Thyroid gland (tissue), 4 donors: Measurements from ENCODE around the gene C16orf96. TPM values are rescaled to one million over a fixed set of nuclear protein-coding genes. Genes with fewer than 3 reads are reported as not detected.

Experiments
- DNase-seq, 2 donors: peaks; one replicate each; pipeline ENCODE4 v3.0.0-alpha.2; 2019
- H3K27ac ChIP-seq, 3 donors: fragments of 200-600 bp; sonication (generic); 1 replicate in 2 of 3; 2 replicates in 1 of 3; pipeline ENCODE4 v1.5.1; 2016 to 2019; ENCODE audit warnings: mild to moderate bottlenecking in 1 of 3, moderate library complexity in 1 of 3
- H3K27me3 ChIP-seq: fragments of 200-600 bp; sonication (generic); one replicate; pipeline ENCODE4 v1.5.1; 2019
- H3K36me3 ChIP-seq, 2 donors: fragments of 200-600 bp; sonication (generic); one replicate each; pipeline ENCODE4 v1.5.1; 2016 to 2019
- H3K4me1 ChIP-seq, 2 donors: fragments of 200-600 bp; sonication (generic); one replicate each; pipeline ENCODE4 v1.5.1; 2017 to 2019
- H3K4me3 ChIP-seq, 3 donors: fragments of 200-600 bp; sonication (generic); replicated peaks in 1 of 3; 1 replicate in 2 of 3; 2 replicates in 1 of 3; pipeline ENCODE4 v1.5.1; 2016; ENCODE audit warnings: mild to moderate bottlenecking in 1 of 3
- H3K9me3 ChIP-seq: fragments of 200-600 bp; sonication (generic); one replicate; pipeline ENCODE4 v1.5.1; 2017
- CTCF ChIP-seq, 6 experiments: fragments of 200-600 bp in 3 of 6; fragments of 450-650 bp in 3 of 6; sonication (generic) in 3 of 6; IDR thresholded peaks; one replicate each; pipeline ENCODE4 v1.5.1; 2016 to 2019; ENCODE audit warnings: antibody characterized with exemption in 6 of 6, mild to moderate bottlenecking in 2 of 6, inconsistent platforms in 1 of 6, moderate library complexity in 1 of 6
- POLR2A ChIP-seq, 2 donors: fragments of 450-650 bp; IDR thresholded peaks; one replicate each; pipeline ENCODE4 v1.6.1; 2017; ENCODE audit warnings: antibody characterized with exemption in 2 of 2, mild to moderate bottlenecking in 2 of 2, moderate library complexity in 1 of 2
- WGBS, 2 donors: methylation state at CpG; one replicate each; pipeline ENCODE4 v1.1.5; 2017; 5-methylcytosine and 5-hydroxymethylcytosine counted together
- intact Hi-C: fragments of 100-400 bp; cut with DNase I; formaldehyde crosslinking; loops from one replicate; pipeline ENCODE4 v1.15.1; 2023
- total RNA-seq, 4 donors: library from RNA; depleted of rRNA; stranded (reverse); fragments of >200 nt; gene quantifications; one replicate each; pipeline ENCODE4 v1.2.3, GENCODE V29; 2016

C16orf96 gene
- total RNA-seq, 4 donors from 2014 or later, result 0.11 to 0.88 (median 0.62) TPM

- H3K4me3 ChIP-seq, result no peak overlapping the region
- intact Hi-C loops, result no loop called here
- no peaks in the 10 kb centered on the region for H3K36me3 ChIP-seq
- peak; percentile 77 for DNase-seq
- H3K9me3 ChIP-seq, result no peaks in the 10 kb centered on the region
- H3K27ac ChIP-seq, result peak overlapping the region; percentile 69 to 85 (median 84)
- no peak for TF ChIP-seq CTCF (IDR thresholded peaks at IDR 0.05)
- TF ChIP-seq POLR2A (IDR thresholded peaks at IDR 0.05), result peak in 1 of 2 donors; percentile 47
- WGBS, 2 donors, result 60% methylated on average over 15 of the region's 15 CpGs
- H3K27me3 ChIP-seq, result no peaks in the 10 kb centered on the region
- peaks cover 25% of the 10 kb centered on the region in 2 donors for H3K4me1 ChIP-seq
Observed at GRCh38 chr16:4536391-4537106, 19.6 kb upstream of the C16orf96 start.

- intact Hi-C loops, result no loop called here
- H3K4me3 ChIP-seq, result peak overlapping the region; percentile 64 to 86 (median 83)
- no peaks in the 10 kb centered on the region for H3K36me3 ChIP-seq
- DNase-seq, result peak; percentile 25 to 28
- H3K4me1 ChIP-seq, result peaks cover 25% of the 10 kb centered on the region in 2 donors
- TF ChIP-seq POLR2A (IDR thresholded peaks at IDR 0.05), result no peak
- no peak for TF ChIP-seq CTCF (IDR thresholded peaks at IDR 0.05)
- no peaks in the 10 kb centered on the region for H3K9me3 ChIP-seq
- 57 to 68% methylated on average over 4 to 7 of the region's 75 CpGs for WGBS, 2 donors
- no peaks in the 10 kb centered on the region for H3K27me3 ChIP-seq
- H3K27ac ChIP-seq, result peak overlapping the region; percentile 69 to 85 (median 84)
Observed at GRCh38 chr16:4537376-4538343, 18.5 kb upstream of the C16orf96 start.

GRCh38 chr16:4538350-4539235 lies 17.5 kb upstream of the C16orf96 start, which contains the start of gene CDIP1:
TSS of gene CDIP1 (minus strand) at chr16:4538773. CDS start at chr16:4514130, 24,643 bp downstream.
- Histone ChIP-seq H3K27ac (peak within 1 kb of the TSS; percentile 69 to 85 (median 84)), H3K4me1 (peaks cover 25% of the 10 kb centered on the region in 2 donors), H3K4me3 (peak within 1 kb of the TSS; percentile 64 to 86 (median 83)), H3K9me3 (no peaks in the 10 kb centered on the region), H3K36me3 (no peaks in the 10 kb centered on the region), H3K27me3 (no peaks in the 10 kb centered on the region)
- 18 to 74% methylated on average over 3 to 17 of the region's 67 CpGs for WGBS, 2 donors
- DNase-seq, result peak; percentile 93 to 96
- peak in 1 of 6 experiments; percentile 18 for TF ChIP-seq CTCF (IDR thresholded peaks at IDR 0.05)
- TF ChIP-seq POLR2A (IDR thresholded peaks at IDR 0.05), result peak; percentile 60 to 94
- intact Hi-C loops, result no loop called here

GRCh38 chr16:4539716-4540284 lies 16.3 kb upstream of the C16orf96 start:
- no peak overlapping the region for H3K27ac ChIP-seq

More at GRCh38 chr16:4539716-4540284, 16.3 kb upstream of the C16orf96 start:
- TF ChIP-seq CTCF (IDR thresholded peaks at IDR 0.05), result no peak
- no peak for TF ChIP-seq POLR2A (IDR thresholded peaks at IDR 0.05)
- Histone ChIP-seq H3K36me3 (no peaks in the 10 kb centered on the region), H3K27me3 (no peaks in the 10 kb centered on the region), H3K9me3 (no peaks in the 10 kb centered on the region), H3K4me3 (no peak overlapping the region), H3K4me1 (peaks cover 25% of the 10 kb centered on the region in 2 donors)
- whole genome bisulfite sequencing, 2 donors, result 96 to 98% methylated on average over 2 of the region's 2 CpGs
- DNase-seq, result no peak
- intact Hi-C loops, result no loop called here
